ENCODE results near the gene HTR4. TPM values are rescaled to one million over a fixed set of nuclear protein-coding genes. Genes with fewer than 3 reads are reported as not detected.
A peak's percentile ranks its signal among the peaks of the same experiment; 100 is the strongest.
"Not testable (repeated sequence)": the region's sequence is repeated elsewhere in the genome, so short reads cannot be mapped to it uniquely, and the experiment has no call there.

Gene HTR4
- total RNA-seq, 4 donors from 2014 or later = 17.6 to 21.3 (median 19.9) TPM

GRCh38 chr5:148681157-148682057, 27.1 kb upstream of the HTR4 start:
- no peaks in the 10 kb centered on the region for H3K9me3 ChIP-seq
- H3K27me3 ChIP-seq = no peaks in the 10 kb centered on the region
- in situ Hi-C loops (cut with MboI; ENCODE audit: low pct_ligation_motif_present in 1 of 4, low pct_unique_long_range_greater_than_20kb in 1 of 4, low sequenced_read_pairs in 3 of 4) (no loop called here), intact Hi-C loops (cut with DNase I; ENCODE audit: low total_unique reads) (no loop called here)
- no peak for TF ChIP-seq POLR2A (IDR thresholded peaks at IDR 0.05)
- TF ChIP-seq POLR2AphosphoS5 (IDR thresholded peaks at IDR 0.05) = no peak
- TF ChIP-seq CTCF (IDR thresholded peaks at IDR 0.05) = no peak
- TF ChIP-seq EP300 (IDR thresholded peaks at IDR 0.05; ENCODE audit: low read depth) = no peak
- no peaks in the 10 kb centered on the region for H3K36me3 ChIP-seq
- no peak overlapping the region for H3K4me3 ChIP-seq
- no peak for DNase-seq
- WGBS, 2 donors (ENCODE audit: low coverage in 1 of 2) = 47 to 52% methylated on average over 6 of the region's 6 CpGs
- peak overlapping the region in 3 of 4 donors; percentile 16 to 24 (median 21) for H3K27ac ChIP-seq
- H3K4me1 ChIP-seq = peaks cover 5 to 18% (median 9%) of the 10 kb centered on the region in 4 donors

GRCh38 chr5:148673704-148674103, 19.4 kb upstream of the HTR4 start:
- H3K4me1 ChIP-seq; DNase-seq; H3K4me3 ChIP-seq; H3K27ac ChIP-seq; in situ Hi-C loops (cut with MboI; ENCODE audit: low pct_ligation_motif_present in 1 of 4, low pct_unique_long_range_greater_than_20kb in 1 of 4, low sequenced_read_pairs in 3 of 4); H3K9me3 ChIP-seq; H3K36me3 ChIP-seq; intact Hi-C loops (cut with DNase I; ENCODE audit: low total_unique reads); H3K27me3 ChIP-seq: not testable (repeated sequence)
- WGBS, 2 donors (ENCODE audit: low coverage in 1 of 2) = 87 to 100% methylated on average over 1 to 6 of the region's 6 CpGs

- Histone ChIP-seq H3K36me3 (no peaks in the 10 kb centered on the region), H3K9me3 (no peaks in the 10 kb centered on the region), H3K4me3 (no peak overlapping the region), H3K4me1 (peaks cover 0 to 15% (median 4%) of the 10 kb centered on the region in 4 donors), H3K27ac (no peak overlapping the region), H3K27me3 (no peaks in the 10 kb centered on the region)
- no peak for DNase-seq
- WGBS, 2 donors (ENCODE audit: low coverage in 1 of 2) = 55 to 77% methylated on average over 4 of the region's 4 CpGs
- no peak for TF ChIP-seq POLR2A (IDR thresholded peaks at IDR 0.05)
- no peak for TF ChIP-seq POLR2AphosphoS5 (IDR thresholded peaks at IDR 0.05)
- TF ChIP-seq EP300 (IDR thresholded peaks at IDR 0.05; ENCODE audit: low read depth) = no peak
- TF ChIP-seq CTCF (IDR thresholded peaks at IDR 0.05) = no peak
- intact Hi-C loops (cut with DNase I; ENCODE audit: low total_unique reads) = no loop called here
- in situ Hi-C loops (cut with MboI; ENCODE audit: low pct_ligation_motif_present in 1 of 4, low pct_unique_long_range_greater_than_20kb in 1 of 4, low sequenced_read_pairs in 3 of 4) = no loop called here
Measured at GRCh38 chr5:148666353-148666752, 12.0 kb upstream of the HTR4 start.

DNA sequence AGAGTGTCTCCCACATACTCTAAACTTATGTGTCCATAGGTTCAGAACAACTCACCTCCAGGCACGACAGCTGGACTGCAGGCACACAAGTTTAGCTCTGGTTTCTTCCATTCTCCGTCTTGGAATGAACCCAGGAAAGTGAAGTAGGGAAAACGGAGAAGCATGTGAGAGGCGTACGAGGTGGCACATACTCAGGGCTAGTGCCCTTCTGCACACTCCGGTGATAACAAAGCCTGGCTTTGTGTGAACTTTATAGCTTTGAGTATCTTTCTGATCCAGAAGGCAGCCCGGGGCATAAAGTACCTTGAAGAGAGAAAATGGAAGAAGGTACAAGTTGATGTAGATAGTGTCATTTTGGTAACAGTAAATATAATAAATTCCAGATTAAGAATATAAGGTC, 11.1 kb upstream of the HTR4 start:
- H3K36me3 ChIP-seq = no peaks in the 10 kb centered on the region
- H3K4me1 ChIP-seq = peaks cover 0 to 21% (median 6%) of the 10 kb centered on the region in 4 donors
- in situ Hi-C loops (cut with MboI; ENCODE audit: low pct_ligation_motif_present in 1 of 4, low pct_unique_long_range_greater_than_20kb in 1 of 4, low sequenced_read_pairs in 3 of 4) (no loop called here), intact Hi-C loops (cut with DNase I; ENCODE audit: low total_unique reads) (no loop called here)
- WGBS, 2 donors (ENCODE audit: low coverage in 1 of 2) = 51 to 63% methylated on average over 7 of the region's 7 CpGs
- H3K27ac ChIP-seq = peak overlapping the region in 3 of 4 donors; percentile 29 to 58 (median 34)
- DNase-seq = peak; percentile 27
- H3K4me3 ChIP-seq = no peak overlapping the region
- TF ChIP-seq POLR2AphosphoS5 (IDR thresholded peaks at IDR 0.05) (peak in 1 of 3 donors; percentile 29), POLR2A (IDR thresholded peaks at IDR 0.05) (no peak), CTCF (IDR thresholded peaks at IDR 0.05) (no peak), EP300 (IDR thresholded peaks at IDR 0.05; ENCODE audit: low read depth) (no peak)
- H3K27me3 ChIP-seq = no peaks in the 10 kb centered on the region
- no peaks in the 10 kb centered on the region for H3K9me3 ChIP-seq
